Peyer's patch (tissue), 4 donors: ENCODE data around the gene GARIN5B.

Experiments
- CTCF ChIP-seq, 6 experiments: fragments of 450-650 bp in 4 of 6; fragments of 200-600 bp in 2 of 6; sonication (generic) in 1 of 6; IDR thresholded peaks; one replicate each; pipeline ENCODE4 v1.5.1; 2017 to 2019; ENCODE audit warnings: antibody characterized with exemption in 6 of 6, mild to moderate bottlenecking in 3 of 6, moderate library complexity in 1 of 6
- POLR2A ChIP-seq, 2 donors: fragments of 450-650 bp; IDR thresholded peaks; one replicate each; pipeline ENCODE4 v1.5.1; 2017; ENCODE audit warnings: antibody characterized with exemption in 2 of 2, mild to moderate bottlenecking in 2 of 2, moderate library complexity in 2 of 2

GRCh38 chr19:55408533-55408872, 45.4 kb upstream of the GARIN5B start:
- no peak for TF ChIP-seq CTCF (IDR thresholded peaks at IDR 0.05)
- no peak for TF ChIP-seq POLR2A (IDR thresholded peaks at IDR 0.05)
